Kidney (tissue), 14 donors: ENCODE data around the gene SIX3. TPM values are rescaled to one million over a fixed set of nuclear protein-coding genes. Genes with fewer than 3 reads are reported as not detected.
A peak's percentile ranks its signal among the peaks of the same experiment; 100 is the strongest.

Experiments used
- DNase-seq, 5 donors: peaks; one replicate each; pipeline ENCODE4 v3.0.0-alpha.2; 2013 to 2020
- FAIRE-seq: peaks from 2 replicates; lab custom pipeline; 2012; peaks lifted over from hg19 to GRCh38; lab: Jason Lieb, UNC
- H3K27ac ChIP-seq, 2 donors: one replicate each; pipeline ENCODE4 v1.7.0; 2013; ENCODE audit warnings: low read depth in 2 of 2, low read length in 2 of 2, inconsistent platforms in 1 of 2
- H3K27me3 ChIP-seq: one replicate; pipeline ENCODE4 v1.7.1; 2013; ENCODE audit warnings: low read length, inconsistent platforms; ENCODE audit not compliant: control insufficient read depth, insufficient read depth
- H3K36me3 ChIP-seq, 3 donors: one replicate each; pipeline versions ENCODE4 v1.7.0 to v1.7.1; 2013; ENCODE audit warnings: low read length in 3 of 3, control low read depth in 1 of 3, inconsistent platforms in 1 of 3; ENCODE audit not compliant: insufficient read depth in 3 of 3, control insufficient read depth in 2 of 3
- H3K4me1 ChIP-seq, 3 donors: one replicate each; pipeline versions ENCODE4 v1.7.0 to v1.7.1; 2013; ENCODE audit warnings: low read length in 3 of 3, inconsistent platforms in 1 of 3, low read depth in 1 of 3; ENCODE audit not compliant: control insufficient read depth in 2 of 3, insufficient read depth in 2 of 3
- H3K4me3 ChIP-seq, 3 donors: one replicate each; pipeline versions ENCODE4 v1.7.0 to v1.8.1; 2013; ENCODE audit warnings: low read length in 3 of 3, control low read depth in 1 of 3, inconsistent platforms in 1 of 3
- H3K9ac ChIP-seq, 3 donors: one replicate each; pipeline versions ENCODE4 v1.7.0 to v1.7.1; 2013; ENCODE audit warnings: low read length in 3 of 3, control low read depth in 1 of 3, inconsistent platforms in 1 of 3
- H3K9me3 ChIP-seq, 3 donors: one replicate each; pipeline versions ENCODE4 v1.7.0 to v1.7.1; 2013; ENCODE audit warnings: low read length in 3 of 3, control low read depth in 1 of 3, inconsistent platforms in 1 of 3; ENCODE audit not compliant: control insufficient read depth in 2 of 3, insufficient read depth in 1 of 3
- intact Hi-C: fragments of 100-400 bp; cut with DNase I; formaldehyde crosslinking; loops from one replicate; pipeline ENCODE4 v1.11.1; 2022
- polyA plus RNA-seq: library from polyadenylated mRNA; stranded (reverse); fragments of 350-450 nt; fragmentation: Illumina TruSeq; extraction: RNeasy Lipid Tissue Mini Kit (QIAGEN cat#74804); gene quantifications from one replicate; pipeline ENCODE4 v1.2.3, GENCODE V29; 2014; ENCODE audit warnings: low read depth, low replicate concordance; ENCODE audit not compliant: insufficient read depth
- total RNA-seq: library from RNA; stranded (reverse); fragmentation: NEBNext Ultra II Directional; extraction: Animal tissue kit (Norgen Biotek cat#: 25700); gene quantifications from one replicate; pipeline ENCODE4 v1.2.1, GENCODE V29; 2021
- TF ChIP-seq, protein P1 (sequence below): IDR thresholded peaks from 3 replicates; pipeline ENCODE4 v1.5.1; 2012; ENCODE audit warnings: mild to moderate bottlenecking, moderate library complexity, borderline replicate concordance; ENCODE audit not compliant: insufficient read depth; ENCODE audit errors: extremely low read depth
- donor health status: control.
- donor health status: control.
- donor health status: control.
- donor health status: control.
- donor health status: control.
- donor health status: DM: yes; HTN: yes; CAD: no.
- donor health status: Normal renal cell carcinoma (clear cell type).

Gene SIX3
- total and polyA plus RNA-seq, 2 donors from 2014 or later: 0.16 to 0.19 TPM

DNA sequence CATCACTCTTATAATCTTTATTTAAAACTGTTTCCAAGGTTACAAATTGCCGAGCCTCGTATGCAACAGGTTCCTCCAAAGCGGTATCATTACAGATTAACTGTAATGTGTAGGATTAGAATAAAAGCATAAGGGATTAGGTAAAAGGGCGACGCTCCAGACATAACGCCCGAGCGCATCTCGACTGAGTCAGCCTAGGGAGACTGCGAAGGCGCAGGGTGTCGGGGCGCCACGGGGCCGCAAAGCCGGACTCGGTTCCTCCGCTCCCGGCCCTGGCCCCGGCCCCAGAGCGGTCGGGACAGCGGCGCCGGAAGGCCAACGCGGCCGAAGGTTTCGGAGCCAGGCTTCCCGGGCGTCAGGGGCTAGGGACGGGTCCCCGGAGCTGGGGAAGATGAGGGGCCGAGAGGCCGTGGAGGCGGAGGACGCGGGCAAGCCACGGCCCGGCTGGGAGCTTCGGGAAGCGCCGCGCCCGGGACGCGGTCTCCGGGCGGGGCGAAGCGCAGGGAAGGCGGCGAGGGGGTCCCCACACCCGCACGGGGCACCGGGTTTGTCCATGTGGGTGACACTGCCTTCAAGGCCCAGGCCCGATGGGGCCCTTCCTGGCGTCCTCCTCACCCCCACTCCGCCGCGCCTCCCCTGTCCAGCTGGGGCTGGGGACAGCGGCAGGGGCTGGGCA, 12.9 kb upstream of the SIX3 start:
- no peak for FAIRE-seq
- peak in 1 of 5 donors; percentile 31 for DNase-seq
- H3K4me3 ChIP-seq: no peak overlapping the region

DNA sequence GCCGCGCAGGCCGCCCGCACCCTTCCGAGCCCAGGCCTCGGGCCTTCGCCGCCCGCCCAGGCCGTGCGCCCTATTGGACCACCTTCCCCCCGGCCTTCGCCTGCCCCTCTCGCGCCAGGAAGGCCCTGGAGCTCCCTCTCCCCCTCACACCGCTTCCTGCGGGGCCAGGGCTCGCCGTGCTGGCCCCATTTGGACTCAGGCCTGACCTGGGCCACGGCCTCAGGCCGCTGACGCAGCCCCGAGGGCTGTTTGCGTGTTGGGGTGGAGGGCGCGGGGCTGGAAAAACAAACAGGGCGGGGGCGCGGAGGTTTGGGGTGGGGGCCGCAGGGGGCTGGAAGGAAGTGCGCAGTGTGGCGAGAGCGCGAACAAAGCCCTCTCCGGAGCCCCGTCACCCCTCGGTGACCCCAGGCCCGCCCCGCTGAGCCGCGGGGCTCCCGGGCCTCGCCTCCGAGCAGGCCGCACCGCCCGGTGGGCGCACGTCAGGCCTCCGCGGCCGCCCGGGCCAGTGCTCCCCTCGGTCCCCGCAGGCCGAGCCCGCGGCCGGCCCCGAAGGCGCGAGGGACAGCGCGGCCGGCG, 12.3 kb upstream of the SIX3 start:
- H3K9me3 ChIP-seq: no peaks in the 10 kb centered on the region
- peaks cover 0 to 5% (median 0%) of the 10 kb centered on the region in 3 donors for H3K4me1 ChIP-seq
- H3K4me3 ChIP-seq: no peak overlapping the region
- no peak overlapping the region for H3K9ac ChIP-seq
- FAIRE-seq (no peak), DNase-seq (peak in 1 of 5 donors; percentile 38)
- no peaks in the 10 kb centered on the region for H3K36me3 ChIP-seq
- peaks cover 75% of the 10 kb centered on the region for H3K27me3 ChIP-seq
- intact Hi-C loops: no loop called here
- TF ChIP-seq, protein P1, sequence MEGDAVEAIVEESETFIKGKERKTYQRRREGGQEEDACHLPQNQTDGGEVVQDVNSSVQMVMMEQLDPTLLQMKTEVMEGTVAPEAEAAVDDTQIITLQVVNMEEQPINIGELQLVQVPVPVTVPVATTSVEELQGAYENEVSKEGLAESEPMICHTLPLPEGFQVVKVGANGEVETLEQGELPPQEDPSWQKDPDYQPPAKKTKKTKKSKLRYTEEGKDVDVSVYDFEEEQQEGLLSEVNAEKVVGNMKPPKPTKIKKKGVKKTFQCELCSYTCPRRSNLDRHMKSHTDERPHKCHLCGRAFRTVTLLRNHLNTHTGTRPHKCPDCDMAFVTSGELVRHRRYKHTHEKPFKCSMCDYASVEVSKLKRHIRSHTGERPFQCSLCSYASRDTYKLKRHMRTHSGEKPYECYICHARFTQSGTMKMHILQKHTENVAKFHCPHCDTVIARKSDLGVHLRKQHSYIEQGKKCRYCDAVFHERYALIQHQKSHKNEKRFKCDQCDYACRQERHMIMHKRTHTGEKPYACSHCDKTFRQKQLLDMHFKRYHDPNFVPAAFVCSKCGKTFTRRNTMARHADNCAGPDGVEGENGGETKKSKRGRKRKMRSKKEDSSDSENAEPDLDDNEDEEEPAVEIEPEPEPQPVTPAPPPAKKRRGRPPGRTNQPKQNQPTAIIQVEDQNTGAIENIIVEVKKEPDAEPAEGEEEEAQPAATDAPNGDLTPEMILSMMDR: no peak
- no peak overlapping the region for H3K27ac ChIP-seq

More for the DNA sequence above, 12.9 kb upstream of the SIX3 start:
- Histone ChIP-seq H3K4me1 (peaks cover 0 to 5% (median 0%) of the 10 kb centered on the region in 3 donors), H3K27me3 (peaks cover 72% of the 10 kb centered on the region), H3K36me3 (no peaks in the 10 kb centered on the region), H3K27ac (no peak overlapping the region), H3K9ac (no peak overlapping the region), H3K9me3 (no peaks in the 10 kb centered on the region)
- intact Hi-C loops: no loop called here
- TF ChIP-seq, protein P1: no peak

DNA sequence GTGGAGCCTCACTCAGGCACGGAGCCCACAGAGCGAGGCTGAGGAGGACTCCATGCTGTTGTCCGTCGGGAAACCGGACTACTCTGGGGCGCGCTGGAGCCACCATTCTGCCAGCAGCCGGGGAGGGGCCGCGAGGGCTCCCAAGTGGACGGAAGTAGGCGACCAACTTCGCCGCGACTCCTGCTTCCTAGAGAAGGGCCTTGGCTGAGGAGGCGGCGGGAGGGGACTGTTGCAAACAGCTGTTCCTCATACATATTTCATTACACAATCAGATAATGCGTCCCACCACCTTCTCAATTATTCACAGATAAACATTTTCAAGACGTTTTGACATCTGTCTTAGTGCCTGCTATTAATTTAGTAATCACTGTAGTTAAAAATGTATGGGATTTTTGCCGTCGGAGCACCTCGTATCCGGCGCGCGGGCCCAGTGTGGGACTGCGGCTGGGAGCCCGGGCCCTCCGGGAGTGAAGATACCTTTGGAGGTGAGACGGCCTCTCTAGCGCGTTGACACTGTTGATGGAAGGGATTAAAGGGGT, 11.7 kb upstream of the SIX3 start:
- no peak overlapping the region for H3K27ac ChIP-seq
- DNase-seq: peak in 3 of 5 donors; percentile 35 to 51 (median 39)
- intact Hi-C loops: no loop called here
- peaks cover 0 to 5% (median 0%) of the 10 kb centered on the region in 3 donors for H3K4me1 ChIP-seq
- no peaks in the 10 kb centered on the region for H3K36me3 ChIP-seq
- TF ChIP-seq, protein P1: no peak
- H3K9ac ChIP-seq: no peak overlapping the region
- FAIRE-seq: no peak
- H3K4me3 ChIP-seq: no peak overlapping the region
- H3K9me3 ChIP-seq: no peaks in the 10 kb centered on the region
- H3K27me3 ChIP-seq: peaks cover 74% of the 10 kb centered on the region
